Activated CD4-positive, alpha-beta T cell treated with anti-CD3 and anti-CD28 coated beads, Interleukin-2, amount 50 U/mL, for 16 hours (primary cell): ENCODE measurements around the gene MBD3.
"Not testable (repeated sequence)": the region's sequence is repeated elsewhere in the genome, so short reads cannot be mapped to it uniquely, and the experiment has no call there.

Experiments used
- DNase-seq: peaks from one replicate; pipeline ENCODE4 v3.0.0-alpha.2; 2020

Gene MBD3

GRCh38 chr19:1592755-1593500, at the start of gene MBD3:
Gene MBD3 (minus strand): TSS chr19:1592865. CDS start chr19:1592631, 234 bp downstream.
- peak; percentile 90 for DNase-seq

- not testable (repeated sequence) for DNase-seq
Measured at GRCh38 chr19:1640893-1641448, 48.3 kb upstream of the MBD3 start.

- DNase-seq: no peak
Measured at GRCh38 chr19:1636325-1637236, 43.9 kb upstream of the MBD3 start.

- DNase-seq: no peak
Measured at GRCh38 chr19:1634938-1635243, 42.2 kb upstream of the MBD3 start.

- DNase-seq: no peak
Measured at GRCh38 chr19:1634242-1634937, 41.7 kb upstream of the MBD3 start.

GRCh38 chr19:1633269-1633826, 40.7 kb upstream of the MBD3 start:
- DNase-seq: no peak

GRCh38 chr19:1632462-1633268, 40.0 kb upstream of the MBD3 start:
- DNase-seq: no peak

- DNase-seq: no peak
Measured at GRCh38 chr19:1631557-1632100, 39.0 kb upstream of the MBD3 start.

- no peak for DNase-seq
Measured at GRCh38 chr19:1630811-1631210, 38.1 kb upstream of the MBD3 start.

- no peak for DNase-seq
Measured at GRCh38 chr19:1630012-1630411, 37.3 kb upstream of the MBD3 start.

GRCh38 chr19:1629256-1629808, 36.7 kb upstream of the MBD3 start:
- DNase-seq: no peak

GRCh38 chr19:1627194-1627593, 34.5 kb upstream of the MBD3 start:
- DNase-seq: no peak

- DNase-seq: no peak
Measured at GRCh38 chr19:1626417-1627010, 33.8 kb upstream of the MBD3 start.

- DNase-seq: peak; percentile 39
Measured at GRCh38 chr19:1624458-1624857, 31.8 kb upstream of the MBD3 start.

GRCh38 chr19:1622541-1622940, 29.9 kb upstream of the MBD3 start:
- DNase-seq: no peak

GRCh38 chr19:1622007-1622406, 29.3 kb upstream of the MBD3 start:
- DNase-seq: no peak

- DNase-seq: no peak
Measured at GRCh38 chr19:1621574-1621973, 28.9 kb upstream of the MBD3 start.

- DNase-seq: no peak
Measured at GRCh38 chr19:1621021-1621420, 28.4 kb upstream of the MBD3 start.

- no peak for DNase-seq
Measured at GRCh38 chr19:1620502-1620901, 27.8 kb upstream of the MBD3 start.

- DNase-seq: no peak
Measured at GRCh38 chr19:1619703-1620102, 27.0 kb upstream of the MBD3 start.

- no peak for DNase-seq
Measured at GRCh38 chr19:1619094-1619439, 26.4 kb upstream of the MBD3 start.
